Cardiac atrium fibroblast (primary cell): ENCODE measurements around the gene TSPYL6. TPM values are rescaled to one million over a fixed set of nuclear protein-coding genes. Genes with fewer than 3 reads are reported as not detected.

ENCODE experiments used
- total RNA-seq: library from RNA; depleted of rRNA; stranded (reverse); fragments of >200 nt; gene quantifications from 2 replicates; pipeline ENCODE4 v1.2.3, GENCODE V29; 2015

The TSPYL6 gene
- not detected in 2 replicates for total RNA-seq

DNA sequence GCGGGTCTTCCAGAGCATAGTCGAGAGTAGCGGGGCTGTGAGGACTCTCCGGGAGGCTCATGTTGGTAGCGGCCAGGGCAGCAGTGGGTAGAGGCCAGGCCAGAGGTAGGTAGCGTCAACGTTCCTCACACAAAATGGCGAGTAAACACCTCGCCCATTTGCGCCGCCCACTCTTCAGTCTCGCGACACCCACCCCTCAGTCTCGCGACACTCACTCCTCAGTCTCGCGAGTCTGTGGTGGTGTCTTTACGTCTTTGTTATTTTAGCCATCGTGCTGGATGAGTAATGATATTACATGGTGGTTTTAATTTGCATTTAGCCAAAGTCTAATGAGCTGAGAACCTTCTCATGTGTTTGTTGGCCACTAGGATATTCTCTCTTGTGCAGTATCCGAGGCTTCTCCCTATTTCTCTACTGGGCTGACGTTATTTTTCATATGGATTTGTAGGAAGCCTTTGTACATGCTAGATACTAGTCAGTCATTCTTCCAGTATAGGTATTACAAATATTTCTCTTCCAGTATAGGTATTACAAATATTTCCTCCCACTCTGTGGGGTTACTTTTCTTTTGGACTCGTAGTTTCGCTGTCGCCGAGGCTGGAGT lies at the start of gene TSPYL6:
Gene TSPYL6 (minus strand): TSS at position 139 of the 604 bp plus-strand sequence. CDS start 78 bp downstream, at position 61.

Other genes starting within 250 kb of the TSPYL6 start
- 8.5 and 13.8 TPM in 2 replicates for gene ACYP2, start 140.6 kb downstream of the TSPYL6 start, total RNA-seq
- 294 and 320 TPM in 2 replicates for gene SPTBN1, start 200.1 kb upstream of the TSPYL6 start, total RNA-seq